Measurements from ENCODE around the gene KIAA1549.

GRCh38 chr7:138852469-138852868, 128.7 kb downstream of the KIAA1549 start:
- TF ChIP-seq CTCF (conservative IDR thresholded peaks at IDR 0.05): no peak
- no peak for TF ChIP-seq EZH2 (IDR thresholded peaks at IDR 0.05; ENCODE audit: low read depth)
